Neuronal stem cell (in vitro differentiated cells): Measurements from ENCODE around the gene LPP.

Experiments used
- DNase-seq: peaks from one replicate; pipeline ENCODE4 v3.0.0-alpha.2; 2013; ENCODE audit warnings: low spot score
- H2AFZ ChIP-seq: one replicate; pipeline ENCODE4 v1.6.1; 2013; ENCODE audit warnings: mild to moderate bottlenecking, low read length, inconsistent platforms
- H2AK5ac ChIP-seq: 2 replicates; pipeline ENCODE4 v1.6.1; 2013; ENCODE audit warnings: low read depth, mild to moderate bottlenecking, inconsistent platforms, low read length, moderate library complexity, mixed read lengths
- H2BK120ac ChIP-seq: 2 replicates; pipeline ENCODE4 v1.6.1; 2013; ENCODE audit warnings: low read depth, mild to moderate bottlenecking, inconsistent platforms, low read length, moderate library complexity, mixed read lengths
- H2BK12ac ChIP-seq: one replicate; pipeline ENCODE4 v1.6.1; 2013; ENCODE audit warnings: low read length, inconsistent platforms
- H2BK15ac ChIP-seq: 2 replicates; pipeline ENCODE4 v1.6.1; 2013; ENCODE audit warnings: mild to moderate bottlenecking, low read length, inconsistent platforms, mixed read lengths
- H2BK5ac ChIP-seq: one replicate; pipeline ENCODE4 v1.6.1; 2013; ENCODE audit warnings: inconsistent platforms, mild to moderate bottlenecking, low read length, moderate library complexity
- H3K14ac ChIP-seq: one replicate; pipeline ENCODE4 v1.6.1; 2013; ENCODE audit warnings: low read length, inconsistent platforms
- H3K18ac ChIP-seq: 2 replicates; pipeline ENCODE4 v1.6.1; 2013; ENCODE audit warnings: low read length, inconsistent platforms
- H3K23ac ChIP-seq: 2 replicates; pipeline ENCODE4 v1.6.1; 2013; ENCODE audit warnings: low read depth, mild to moderate bottlenecking, mixed read lengths, low read length, inconsistent platforms; ENCODE audit not compliant: poor library complexity
- H3K27ac ChIP-seq: replicated peaks from 3 replicates; pipeline ENCODE4 v1.5.1; 2013; ENCODE audit warnings: low read length, inconsistent platforms
- H3K27me3 ChIP-seq, 3 experiments: 2 replicates each; pipeline ENCODE4 v1.6.1; 2013; ENCODE audit warnings: low read length in 3 of 3, mild to moderate bottlenecking in 2 of 3, inconsistent platforms in 1 of 3, low read depth in 1 of 3, mixed read lengths in 1 of 3, moderate library complexity in 1 of 3; ENCODE audit not compliant: control insufficient read depth in 3 of 3, insufficient read depth in 3 of 3
- H3K36me3 ChIP-seq, 2 donors: replicated peaks in 1 of 2; 2 replicates each; pipeline ENCODE4 v1.6.1; 2013; ENCODE audit warnings: low read length in 2 of 2; ENCODE audit not compliant: control insufficient read depth in 2 of 2, insufficient read depth in 2 of 2
- H3K4ac ChIP-seq: 2 replicates; pipeline ENCODE4 v1.6.1; 2013; ENCODE audit warnings: inconsistent platforms, mild to moderate bottlenecking, low read length, moderate library complexity
- H3K4me1 ChIP-seq, 2 donors: 1 replicate in 1 of 2; 2 replicates in 1 of 2; pipeline ENCODE4 v1.6.1; 2013; ENCODE audit warnings: low read length in 2 of 2, low read depth in 1 of 2; ENCODE audit not compliant: control insufficient read depth in 2 of 2, insufficient read depth in 1 of 2
- H3K4me2 ChIP-seq: one replicate; pipeline ENCODE4 v1.6.1; 2013; ENCODE audit warnings: mild to moderate bottlenecking, low read length, inconsistent platforms; ENCODE audit not compliant: insufficient read depth, poor library complexity, severe bottlenecking
- H3K4me3 ChIP-seq, 2 donors: 2 replicates each; pipeline ENCODE4 v1.5.1; 2013; ENCODE audit warnings: low read length in 2 of 2, mild to moderate bottlenecking in 2 of 2, inconsistent platforms in 1 of 2, moderate library complexity in 1 of 2
- H3K79me1 ChIP-seq: one replicate; pipeline ENCODE4 v1.6.1; 2013; ENCODE audit warnings: low read depth, mild to moderate bottlenecking, inconsistent platforms, low read length, moderate library complexity
- H3K9ac ChIP-seq: one replicate; pipeline ENCODE4 v1.6.1; 2013; ENCODE audit warnings: mild to moderate bottlenecking, low read depth, low read length, inconsistent platforms; ENCODE audit not compliant: poor library complexity
- H3K9me3 ChIP-seq, 2 donors: replicated peaks in 1 of 2; 2 replicates each; pipeline versions ENCODE3 to v1.6.1; 2013; ENCODE audit warnings: low read length in 2 of 2, mild to moderate bottlenecking in 2 of 2, inconsistent platforms in 1 of 2, low read depth in 1 of 2, mixed read lengths in 1 of 2, moderate library complexity in 1 of 2; ENCODE audit not compliant: control insufficient read depth in 2 of 2, insufficient read depth in 1 of 2
- H4K8ac ChIP-seq: one replicate; pipeline ENCODE4 v1.6.1; 2013; ENCODE audit warnings: low read depth, mild to moderate bottlenecking, inconsistent platforms, low read length, moderate library complexity
- H4K91ac ChIP-seq: one replicate; pipeline ENCODE4 v1.6.1; 2013; ENCODE audit warnings: low read length, low read depth, mild to moderate bottlenecking, inconsistent platforms; ENCODE audit not compliant: poor library complexity
- WGBS, 2 donors: extraction: QIAGEN DNeasy Blood & Tissue Kit; methylation state at CpG; one replicate each; pipeline ENCODE4 v1.1.7; 2013; ENCODE audit warnings: missing lambda C conversion rate in 2 of 2, mixed read lengths in 1 of 2; ENCODE audit not compliant: insufficient read length in 2 of 2, insufficient replicate concordance in 1 of 2; ENCODE audit errors: extremely low coverage in 2 of 2; 5-methylcytosine and 5-hydroxymethylcytosine counted together

Gene LPP

DNA sequence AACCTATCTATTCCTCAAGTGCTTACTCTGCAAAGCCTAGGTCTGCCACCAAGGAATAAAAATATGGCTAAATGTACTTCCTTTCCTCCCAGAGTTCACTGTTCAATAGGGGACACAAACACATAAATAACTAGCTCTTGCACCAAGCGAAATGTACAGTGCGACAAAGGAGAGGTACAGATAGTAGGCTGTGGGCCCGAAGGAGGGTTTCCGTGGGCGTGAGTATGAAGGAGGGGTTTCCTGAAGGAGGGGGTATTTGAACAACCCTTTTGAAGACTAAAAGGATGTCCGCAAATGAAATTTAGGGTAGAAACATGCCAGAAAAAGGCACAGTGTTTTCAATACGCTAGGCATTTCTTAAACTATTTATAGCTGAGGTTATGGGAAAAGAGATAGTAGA lies 207.9 kb downstream of the LPP start:
- no peak overlapping the region for H3K14ac ChIP-seq
- H3K18ac ChIP-seq = no peak overlapping the region
- H2AK5ac ChIP-seq = no peak overlapping the region
- no peak for DNase-seq
- no peak overlapping the region for H3K4ac ChIP-seq
- no peak overlapping the region for H2BK5ac ChIP-seq
- H3K4me3 ChIP-seq = no peak overlapping the region
- no peaks in the 10 kb centered on the region for H3K27me3 ChIP-seq
- WGBS, 2 donors = no CpG with 5 or more reads among the region's 7 CpGs
- no peaks in the 10 kb centered on the region for H3K9me3 ChIP-seq
- no peaks in the 10 kb centered on the region for H3K36me3 ChIP-seq
- H3K4me2 ChIP-seq = no peak overlapping the region
- H2BK15ac ChIP-seq = no peak overlapping the region
- H2BK120ac ChIP-seq = no peak overlapping the region
- peaks cover 12 to 14% of the 10 kb centered on the region in 2 donors for H3K4me1 ChIP-seq
- H3K23ac ChIP-seq = no peak overlapping the region
- H2AFZ ChIP-seq = no peak overlapping the region
- no peak overlapping the region for H2BK12ac ChIP-seq
- H3K27ac ChIP-seq = no peak overlapping the region
- no peak overlapping the region for H4K91ac ChIP-seq
- no peak overlapping the region for H4K8ac ChIP-seq
- H3K9ac ChIP-seq = no peak overlapping the region
- no peaks in the 10 kb centered on the region for H3K79me1 ChIP-seq

DNA sequence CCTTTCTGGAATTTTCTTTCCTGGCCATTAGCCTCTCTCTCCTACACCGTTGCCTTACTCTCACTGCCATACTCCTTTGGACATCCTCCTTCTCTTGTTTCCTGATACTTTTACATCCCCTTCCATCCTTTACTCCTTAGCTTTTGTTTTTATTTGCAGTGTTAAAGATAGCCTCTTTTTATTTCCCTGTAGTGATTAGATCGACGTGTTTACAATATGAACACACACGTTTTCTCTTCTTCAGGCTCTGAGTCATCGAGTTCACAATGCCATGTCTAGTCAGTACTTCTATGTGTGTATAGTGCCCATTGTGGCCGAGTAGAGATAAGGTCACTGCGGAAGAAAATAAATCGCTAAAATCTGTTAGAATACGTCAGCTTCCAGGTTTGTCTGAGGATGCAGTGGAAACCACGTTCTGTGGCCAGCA lies 208.5 kb downstream of the LPP start:
- no peak overlapping the region for H2AK5ac ChIP-seq
- H3K14ac ChIP-seq = no peak overlapping the region
- peaks cover 12 to 14% of the 10 kb centered on the region in 2 donors for H3K4me1 ChIP-seq
- H2BK120ac ChIP-seq = no peak overlapping the region
- H3K4me3 ChIP-seq = no peak overlapping the region
- no peak overlapping the region for H4K8ac ChIP-seq
- no peak for DNase-seq
- H3K4ac ChIP-seq = no peak overlapping the region
- H3K9ac ChIP-seq = no peak overlapping the region
- H3K18ac ChIP-seq = no peak overlapping the region
- H2BK5ac ChIP-seq = no peak overlapping the region
- no peak overlapping the region for H2BK12ac ChIP-seq
- H3K27me3 ChIP-seq = no peaks in the 10 kb centered on the region
- H2AFZ ChIP-seq = no peak overlapping the region
- no peak overlapping the region for H3K27ac ChIP-seq
- no CpG with 5 or more reads among the region's 10 CpGs for WGBS, 2 donors
- no peak overlapping the region for H2BK15ac ChIP-seq
- no peak overlapping the region for H3K23ac ChIP-seq
- H3K36me3 ChIP-seq = no peaks in the 10 kb centered on the region
- no peaks in the 10 kb centered on the region for H3K79me1 ChIP-seq
- H3K4me2 ChIP-seq = no peak overlapping the region
- H4K91ac ChIP-seq = no peak overlapping the region
- H3K9me3 ChIP-seq = no peaks in the 10 kb centered on the region

GRCh38 chr3:188365184-188365583 lies 211.2 kb downstream of the LPP start:
- H3K4me2 ChIP-seq = no peak overlapping the region
- no peak overlapping the region for H2BK12ac ChIP-seq
- no peak overlapping the region for H3K27ac ChIP-seq
- WGBS, 2 donors = no CpG with 5 or more reads among the region's 5 CpGs
- no peak overlapping the region for H3K9ac ChIP-seq
- no peak overlapping the region for H2BK15ac ChIP-seq
- H3K27me3 ChIP-seq = no peaks in the 10 kb centered on the region
- H2BK5ac ChIP-seq = no peak overlapping the region
- no peak overlapping the region for H3K4ac ChIP-seq
- H4K8ac ChIP-seq = no peak overlapping the region
- H3K18ac ChIP-seq = no peak overlapping the region
- no peak overlapping the region for H3K14ac ChIP-seq
- DNase-seq = no peak
- no peak overlapping the region for H3K23ac ChIP-seq
- H3K36me3 ChIP-seq = no peaks in the 10 kb centered on the region
- no peak overlapping the region for H2AFZ ChIP-seq
- H2BK120ac ChIP-seq = no peak overlapping the region
- H2AK5ac ChIP-seq = no peak overlapping the region
- H3K79me1 ChIP-seq = no peaks in the 10 kb centered on the region
- H4K91ac ChIP-seq = no peak overlapping the region
- H3K4me1 ChIP-seq = peaks cover 8 to 12% of the 10 kb centered on the region in 2 donors
- H3K4me3 ChIP-seq = no peak overlapping the region
- no peaks in the 10 kb centered on the region for H3K9me3 ChIP-seq

GRCh38 chr3:188365988-188366698 lies 212.2 kb downstream of the LPP start:
- Histone ChIP-seq H2AK5ac (no peak overlapping the region), H3K4me1 (peaks cover 8 to 12% of the 10 kb centered on the region in 2 donors), H3K27ac (no peak overlapping the region), H3K4ac (no peak overlapping the region), H2BK15ac (no peak overlapping the region), H2BK120ac (no peak overlapping the region), H2AFZ (no peak overlapping the region), H2BK12ac (no peak overlapping the region), H3K27me3 (no peaks in the 10 kb centered on the region), H3K14ac (no peak overlapping the region), H3K79me1 (no peaks in the 10 kb centered on the region), H3K23ac (no peak overlapping the region), H3K9me3 (no peaks in the 10 kb centered on the region), H4K8ac (no peak overlapping the region), H2BK5ac (no peak overlapping the region), H3K4me2 (no peak overlapping the region), H3K4me3 (no peak overlapping the region), H3K9ac (no peak overlapping the region), H3K36me3 (no peaks in the 10 kb centered on the region), H4K91ac (no peak overlapping the region), H3K18ac (no peak overlapping the region)
- WGBS, 2 donors = no CpG with 5 or more reads among the region's 12 CpGs
- no peak for DNase-seq
